ENCODE results near the gene YIPF1.

YIPF1 gene

DNA sequence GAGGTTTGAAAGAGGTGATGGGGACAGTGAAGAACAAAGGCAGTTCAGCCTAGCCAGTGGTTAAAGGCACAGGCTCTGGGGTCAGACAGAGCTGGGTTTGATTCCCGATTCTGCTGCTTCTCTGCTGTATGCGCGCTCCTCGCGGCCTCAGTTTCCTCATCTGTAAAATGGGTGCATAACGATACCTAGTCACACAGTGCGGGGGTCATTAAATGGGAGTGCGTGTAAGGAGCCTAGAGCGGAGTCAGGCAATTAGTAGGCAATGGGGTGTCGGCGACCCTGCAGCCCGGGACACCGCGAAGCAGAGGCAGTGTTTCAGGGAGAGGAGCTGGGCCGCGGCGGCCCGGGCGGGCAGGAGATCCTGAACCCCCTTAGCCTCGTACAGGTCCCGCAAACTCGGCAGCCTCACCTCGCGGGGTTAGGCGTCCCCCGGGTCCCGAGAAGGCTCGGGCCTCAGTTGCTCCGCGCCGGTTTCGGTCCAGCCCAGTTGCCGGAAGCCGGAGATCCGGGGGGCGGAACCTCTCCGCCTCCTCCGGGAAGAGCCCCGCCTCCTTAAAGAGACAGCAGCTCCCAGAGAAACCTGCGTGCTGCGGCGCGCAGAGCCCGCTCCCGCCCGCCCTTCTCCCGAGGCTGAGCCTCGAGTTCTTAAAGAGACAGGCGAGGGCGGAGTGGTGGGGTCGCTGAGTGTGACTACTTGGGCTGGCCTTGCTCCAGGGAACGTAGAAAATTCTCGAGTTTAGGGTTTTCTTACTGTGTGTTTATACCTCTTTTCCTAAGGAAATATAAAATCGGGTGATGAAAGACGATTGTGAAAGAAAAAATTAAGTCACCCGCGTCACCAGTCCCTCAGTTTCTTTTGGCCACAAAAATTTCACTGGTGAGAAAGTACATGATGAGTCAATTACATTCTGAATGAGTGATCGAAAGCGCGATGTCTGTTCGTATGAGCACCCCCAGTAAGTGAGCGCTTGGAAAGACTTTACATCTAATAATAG is at the start of gene YIPF1:
Gene YIPF1, minus strand, starts transcription at position 494 of the 995 bp plus-strand sequence. CDS start 860 bp downstream, outside the sequence.
- no peaks in the 10 kb centered on the region for H4K20me1 ChIP-seq (ENCODE audit: insufficient read depth)
- no peaks in the 10 kb centered on the region for H3K79me2 ChIP-seq (ENCODE audit: insufficient read depth, low read depth)
- peak within 1 kb of the TSS; percentile 0; the same call in 1 of the 2 replicates for H3K27ac ChIP-seq
- H2AFZ ChIP-seq (ENCODE audit: low read depth), result peak within 1 kb of the TSS; percentile 71
- no peak for TF ChIP-seq CTCF (conservative IDR thresholded peaks at IDR 0.05; ENCODE audit: low read depth, low read length)
- H3K4me1 ChIP-seq (ENCODE audit: low read depth, poor library complexity, severe bottlenecking), result peaks cover 18% of the 10 kb centered on the region
- H3K4me2 ChIP-seq, result peak within 1 kb of the TSS; percentile 89
- peak within 1 kb of the TSS; percentile 86 for H3K4me3 ChIP-seq (IDR thresholded peaks at IDR 0.05; ENCODE audit: insufficient read depth, low read depth, low read length)
- H3K9ac ChIP-seq, result peak within 1 kb of the TSS; percentile 53; the same call in 1 of the 2 replicates
- no peaks in the 10 kb centered on the region for H3K36me3 ChIP-seq (ENCODE audit: insufficient read depth)
- no peaks in the 10 kb centered on the region for H3K27me3 ChIP-seq (ENCODE audit: insufficient read depth, low read depth)

DNA sequence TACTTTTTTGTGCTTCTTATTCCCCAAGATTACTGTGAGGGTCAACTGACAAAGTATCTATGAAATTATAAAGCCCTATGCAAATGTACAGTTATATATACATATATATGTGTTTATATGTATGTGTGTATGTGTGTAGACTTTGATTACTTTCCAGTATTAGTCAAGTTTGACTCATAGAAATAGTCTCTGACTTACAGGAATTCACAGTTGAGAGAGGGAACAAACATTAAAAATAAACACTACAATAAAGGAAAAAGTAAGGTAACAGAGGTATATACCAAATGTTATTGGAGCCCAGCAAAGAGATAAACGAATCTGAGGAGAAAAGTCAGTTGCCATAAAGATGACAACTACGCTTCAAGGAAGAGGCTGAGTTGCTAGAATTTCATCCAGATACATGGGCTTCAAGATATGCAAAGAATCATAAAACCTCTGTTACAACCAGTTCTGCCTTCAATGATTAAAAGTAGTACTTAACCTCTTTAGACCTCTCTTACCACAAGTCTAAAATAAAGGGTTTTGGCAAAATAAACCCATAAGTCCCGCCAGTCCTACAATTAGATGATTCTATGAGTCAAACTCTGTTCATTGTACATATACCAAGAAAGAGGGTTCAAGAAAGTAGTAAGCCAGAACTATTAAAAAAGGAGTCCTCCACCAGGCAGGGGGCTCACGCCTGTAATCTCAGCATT is 48.7 kb upstream of the YIPF1 start:
- H3K79me2 ChIP-seq (ENCODE audit: insufficient read depth, low read depth), result no peaks in the 10 kb centered on the region; the same call in 1 of the 2 replicates

GRCh38 chr1:53936430-53936829 is 46.8 kb upstream of the YIPF1 start:
- Histone ChIP-seq H3K4me3 (IDR thresholded peaks at IDR 0.05; ENCODE audit: insufficient read depth, low read depth, low read length) (no peak overlapping the region), H2AFZ (ENCODE audit: low read depth) (no peak overlapping the region), H3K27me3 (ENCODE audit: insufficient read depth, low read depth) (no peaks in the 10 kb centered on the region), H3K79me2 (ENCODE audit: insufficient read depth, low read depth) (no peaks in the 10 kb centered on the region), H3K4me2 (no peak overlapping the region), H3K9ac (no peak overlapping the region), H3K36me3 (ENCODE audit: insufficient read depth) (no peaks in the 10 kb centered on the region), H4K20me1 (ENCODE audit: insufficient read depth) (no peaks in the 10 kb centered on the region), H3K27ac (no peak overlapping the region), H3K4me1 (ENCODE audit: low read depth, poor library complexity, severe bottlenecking) (no peaks in the 10 kb centered on the region)
- no peak for TF ChIP-seq CTCF (conservative IDR thresholded peaks at IDR 0.05; ENCODE audit: low read depth, low read length)

More for the DNA sequence above, 48.7 kb upstream of the YIPF1 start:
- no peak for TF ChIP-seq CTCF (conservative IDR thresholded peaks at IDR 0.05; ENCODE audit: low read depth, low read length)
- Histone ChIP-seq H3K4me1 (ENCODE audit: low read depth, poor library complexity, severe bottlenecking) (no peaks in the 10 kb centered on the region), H3K4me3 (IDR thresholded peaks at IDR 0.05; ENCODE audit: insufficient read depth, low read depth, low read length) (no peak overlapping the region), H3K27ac (no peak overlapping the region), H2AFZ (ENCODE audit: low read depth) (no peak overlapping the region), H3K27me3 (ENCODE audit: insufficient read depth, low read depth) (no peaks in the 10 kb centered on the region), H3K9ac (no peak overlapping the region), H3K36me3 (ENCODE audit: insufficient read depth) (no peaks in the 10 kb centered on the region), H4K20me1 (ENCODE audit: insufficient read depth) (no peaks in the 10 kb centered on the region), H3K4me2 (no peak overlapping the region)

GRCh38 chr1:53934170-53934765 is 44.7 kb upstream of the YIPF1 start:
- TF ChIP-seq CTCF (conservative IDR thresholded peaks at IDR 0.05; ENCODE audit: low read depth, low read length), result no peak
- no peak overlapping the region for H3K9ac ChIP-seq
- H3K4me3 ChIP-seq (IDR thresholded peaks at IDR 0.05; ENCODE audit: insufficient read depth, low read depth, low read length), result peak overlapping the region; percentile 28
- no peaks in the 10 kb centered on the region for H4K20me1 ChIP-seq (ENCODE audit: insufficient read depth)
- no peak overlapping the region for H3K4me2 ChIP-seq
- H3K27ac ChIP-seq, result no peak overlapping the region
- H2AFZ ChIP-seq (ENCODE audit: low read depth), result no peak overlapping the region
- no peaks in the 10 kb centered on the region for H3K79me2 ChIP-seq (ENCODE audit: insufficient read depth, low read depth)
- H3K36me3 ChIP-seq (ENCODE audit: insufficient read depth), result no peaks in the 10 kb centered on the region
- H3K4me1 ChIP-seq (ENCODE audit: low read depth, poor library complexity, severe bottlenecking), result no peaks in the 10 kb centered on the region
- no peaks in the 10 kb centered on the region for H3K27me3 ChIP-seq (ENCODE audit: insufficient read depth, low read depth)
